Tibial nerve (tissue), 4 donors: Measurements from ENCODE around the gene SEPHS1. TPM values are rescaled to one million over a fixed set of nuclear protein-coding genes. Genes with fewer than 3 reads are reported as not detected.

Source experiments
- DNase-seq, 2 donors: peaks; one replicate each; pipeline ENCODE4 v3.0.0-alpha.2; 2019; ENCODE audit warnings: low spot score in 2 of 2
- H3K27ac ChIP-seq, 4 donors: fragments of 200-600 bp; sonication (generic) in 3 of 4; one replicate each; pipeline ENCODE4 v1.5.1; 2017 to 2019; ENCODE audit warnings: mild to moderate bottlenecking in 1 of 4
- H3K27me3 ChIP-seq, 2 donors: fragments of 200-600 bp; sonication (generic) in 1 of 2; one replicate each; pipeline versions ENCODE4 v1.5.1 to v1.6.0; 2017 to 2019
- H3K36me3 ChIP-seq, 3 donors: fragments of 200-600 bp; sonication (generic); one replicate each; pipeline ENCODE4 v1.5.1; 2018 to 2019
- H3K4me1 ChIP-seq, 4 donors: fragments of 200-600 bp; sonication (generic) in 3 of 4; one replicate each; pipeline ENCODE4 v1.5.1; 2017 to 2019
- H3K4me3 ChIP-seq, 4 donors: fragments of 200-600 bp; sonication (generic) in 3 of 4; one replicate each; pipeline ENCODE4 v1.5.1; 2017 to 2019; ENCODE audit warnings: mild to moderate bottlenecking in 1 of 4, moderate library complexity in 1 of 4
- H3K9me3 ChIP-seq, 4 donors: fragments of 200-600 bp; sonication (generic) in 3 of 4; one replicate each; pipeline ENCODE4 v1.5.1; 2017 to 2019
- EP300 ChIP-seq, 2 donors: sonication (generic); formaldehyde crosslinking; IDR thresholded peaks; one replicate each; pipeline ENCODE4 v1.6.1; 2017; ENCODE audit warnings: antibody characterized with exemption in 2 of 2, mild to moderate bottlenecking in 1 of 2
- POLR2A ChIP-seq, 2 donors: fragments of 450-650 bp; IDR thresholded peaks; one replicate each; pipeline ENCODE4 v1.6.1; 2017; ENCODE audit warnings: antibody characterized with exemption in 2 of 2, mild to moderate bottlenecking in 2 of 2, moderate library complexity in 2 of 2
- WGBS, 2 donors: methylation state at CpG; one replicate each; pipeline ENCODE4 v1.1.5; 2018; 5-methylcytosine and 5-hydroxymethylcytosine counted together
- total RNA-seq, 4 donors: library from RNA; depleted of rRNA; stranded (reverse); fragments of >200 nt; gene quantifications; one replicate each; pipeline ENCODE4 v1.1.0, GENCODE V29; 2016
- TF ChIP-seq, protein P1 (sequence below), 5 experiments: fragments of 200-600 bp in 3 of 5; fragments of 450-650 bp in 2 of 5; sonication (generic) in 3 of 5; IDR thresholded peaks; one replicate each; pipeline ENCODE4 v1.5.1; 2016 to 2019; ENCODE audit warnings: antibody characterized with exemption in 5 of 5, mild to moderate bottlenecking in 3 of 5, moderate library complexity in 2 of 5

SEPHS1 gene
- total RNA-seq, 4 donors from 2014 or later, result 18.0 to 28.4 (median 23.9) TPM

DNA sequence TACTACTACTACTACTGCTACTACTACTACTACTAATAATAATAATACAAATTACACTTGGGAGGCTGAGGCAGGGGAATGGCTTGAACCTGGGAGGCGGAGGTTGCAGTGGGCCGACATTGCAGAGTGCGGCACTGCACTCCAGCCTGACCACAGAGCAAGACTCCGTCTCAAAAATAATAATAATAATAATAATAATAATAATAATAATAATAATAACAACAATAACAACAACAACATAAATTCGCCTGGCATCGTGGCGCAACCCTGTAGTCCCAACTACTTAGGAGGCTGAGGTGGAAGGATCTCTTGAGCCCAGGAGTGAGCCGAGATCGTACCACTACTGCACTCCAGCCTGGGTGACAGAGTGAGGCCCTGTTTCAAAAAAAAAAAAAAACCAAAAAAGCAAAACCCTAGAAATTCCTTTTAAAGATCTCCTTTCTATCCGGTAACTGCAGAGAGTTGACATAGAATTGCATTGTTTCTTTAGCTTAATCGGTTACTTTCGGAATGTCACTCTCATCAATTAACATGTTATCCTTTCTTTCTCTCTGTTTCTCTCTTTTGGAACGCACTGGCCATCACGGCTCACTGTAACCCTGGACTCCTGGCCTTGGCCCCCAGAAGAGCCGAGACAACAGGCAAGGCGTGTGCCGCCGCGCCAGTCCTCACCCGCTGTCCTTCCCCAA is 49.2 kb downstream of the SEPHS1 start:
- peak overlapping the region; percentile 96 to 99 (median 98) for H3K27ac ChIP-seq
- H3K4me3 ChIP-seq, result peak overlapping the region; percentile 52 to 81 (median 74)
- peaks cover 0 to 19% (median 0%) of the 10 kb centered on the region in 3 donors for H3K36me3 ChIP-seq
- DNase-seq, result no peak
- no peaks in the 10 kb centered on the region for H3K27me3 ChIP-seq
- 36 to 41% methylated on average over 20 of the region's 20 CpGs for WGBS, 2 donors
- no peaks in the 10 kb centered on the region for H3K9me3 ChIP-seq
- TF ChIP-seq POLR2A (IDR thresholded peaks at IDR 0.05) (no peak), EP300 (IDR thresholded peaks at IDR 0.05) (no peak)
- TF ChIP-seq, protein P1, sequence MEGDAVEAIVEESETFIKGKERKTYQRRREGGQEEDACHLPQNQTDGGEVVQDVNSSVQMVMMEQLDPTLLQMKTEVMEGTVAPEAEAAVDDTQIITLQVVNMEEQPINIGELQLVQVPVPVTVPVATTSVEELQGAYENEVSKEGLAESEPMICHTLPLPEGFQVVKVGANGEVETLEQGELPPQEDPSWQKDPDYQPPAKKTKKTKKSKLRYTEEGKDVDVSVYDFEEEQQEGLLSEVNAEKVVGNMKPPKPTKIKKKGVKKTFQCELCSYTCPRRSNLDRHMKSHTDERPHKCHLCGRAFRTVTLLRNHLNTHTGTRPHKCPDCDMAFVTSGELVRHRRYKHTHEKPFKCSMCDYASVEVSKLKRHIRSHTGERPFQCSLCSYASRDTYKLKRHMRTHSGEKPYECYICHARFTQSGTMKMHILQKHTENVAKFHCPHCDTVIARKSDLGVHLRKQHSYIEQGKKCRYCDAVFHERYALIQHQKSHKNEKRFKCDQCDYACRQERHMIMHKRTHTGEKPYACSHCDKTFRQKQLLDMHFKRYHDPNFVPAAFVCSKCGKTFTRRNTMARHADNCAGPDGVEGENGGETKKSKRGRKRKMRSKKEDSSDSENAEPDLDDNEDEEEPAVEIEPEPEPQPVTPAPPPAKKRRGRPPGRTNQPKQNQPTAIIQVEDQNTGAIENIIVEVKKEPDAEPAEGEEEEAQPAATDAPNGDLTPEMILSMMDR (IDR thresholded peaks at IDR 0.05), result no peak
- peaks cover 0 to 26% (median 9%) of the 10 kb centered on the region in 4 donors for H3K4me1 ChIP-seq

DNA sequence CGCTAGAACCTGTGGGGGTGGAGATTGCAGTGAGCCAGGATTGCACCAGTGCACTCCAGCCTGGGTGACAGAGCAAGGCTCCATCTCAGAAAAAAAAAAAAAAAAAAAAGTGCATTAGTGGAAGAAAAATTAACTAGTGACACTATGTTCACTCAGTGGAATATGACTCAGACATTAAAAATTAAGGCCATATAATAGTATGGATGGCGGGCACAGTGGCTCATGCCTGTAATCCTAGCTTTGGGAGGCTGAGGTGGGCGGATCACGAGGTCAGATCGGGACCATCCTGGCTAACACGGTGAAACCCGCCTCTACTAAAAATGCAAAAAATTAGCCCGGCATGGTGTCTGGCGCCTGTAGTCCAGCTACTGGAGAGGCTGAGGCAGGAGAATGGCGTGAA is 51.6 kb downstream of the SEPHS1 start:
- no peak for TF ChIP-seq POLR2A (IDR thresholded peaks at IDR 0.05)
- TF ChIP-seq, protein P1 (IDR thresholded peaks at IDR 0.05), result no peak
- Histone ChIP-seq H3K36me3 (peaks cover 0 to 43% (median 5%) of the 10 kb centered on the region in 3 donors), H3K27ac (no peak overlapping the region), H3K27me3 (no peaks in the 10 kb centered on the region), H3K4me3 (no peak overlapping the region), H3K9me3 (no peaks in the 10 kb centered on the region), H3K4me1 (peaks cover 0 to 22% (median 8%) of the 10 kb centered on the region in 4 donors)
- 91% methylated on average over 10 of the region's 10 CpGs for WGBS, 2 donors
- no peak for DNase-seq

DNA sequence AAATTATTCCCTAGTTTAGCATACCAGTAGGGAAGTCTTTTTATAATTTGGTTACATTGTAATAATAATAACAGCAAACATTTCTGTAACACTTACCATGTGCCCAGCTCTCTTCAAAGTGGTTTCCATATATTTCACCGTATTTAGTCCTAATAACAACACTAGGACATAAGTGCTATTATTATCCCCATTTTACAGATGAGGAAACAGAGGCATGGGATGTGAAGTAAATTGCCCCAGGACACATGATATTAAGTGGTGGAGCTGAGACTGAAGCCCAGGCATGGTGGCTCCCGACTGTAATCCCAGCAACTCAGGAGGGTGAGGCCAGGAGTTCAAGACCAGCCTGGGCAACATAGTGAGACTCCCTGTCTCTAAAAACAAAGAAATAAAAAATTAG is 53.3 kb downstream of the SEPHS1 start:
- Histone ChIP-seq H3K4me1 (peaks cover 0 to 12% (median 4%) of the 10 kb centered on the region in 4 donors), H3K9me3 (no peaks in the 10 kb centered on the region), H3K36me3 (peaks cover 0 to 55% (median 5%) of the 10 kb centered on the region in 3 donors), H3K27ac (no peak overlapping the region), H3K27me3 (no peaks in the 10 kb centered on the region), H3K4me3 (no peak overlapping the region)
- DNase-seq, result no peak
- 95% methylated on average over 2 of the region's 2 CpGs for WGBS, 2 donors
- TF ChIP-seq, protein P1 (IDR thresholded peaks at IDR 0.05), result no peak
- TF ChIP-seq POLR2A (IDR thresholded peaks at IDR 0.05) (no peak), EP300 (IDR thresholded peaks at IDR 0.05) (no peak)

- H3K9me3 ChIP-seq, result no peaks in the 10 kb centered on the region
- DNase-seq, result no peak
- no peak for TF ChIP-seq EP300 (IDR thresholded peaks at IDR 0.05)
- TF ChIP-seq, protein P1 (IDR thresholded peaks at IDR 0.05), result no peak
- H3K4me3 ChIP-seq, result no peak overlapping the region
- H3K27ac ChIP-seq, result no peak overlapping the region
- H3K36me3 ChIP-seq, result peaks cover 0 to 71% (median 5%) of the 10 kb centered on the region in 3 donors
- WGBS, 2 donors, result 91 to 94% methylated on average over 19 of the region's 19 CpGs
- no peaks in the 10 kb centered on the region for H3K4me1 ChIP-seq
- no peaks in the 10 kb centered on the region for H3K27me3 ChIP-seq
Measured at GRCh38 chr10:13291821-13292773, 56.0 kb downstream of the SEPHS1 start.

- 91 to 92% methylated on average over 4 of the region's 4 CpGs for WGBS, 2 donors
- Histone ChIP-seq H3K27ac (no peak overlapping the region), H3K4me3 (no peak overlapping the region), H3K36me3 (peaks cover 0 to 80% (median 5%) of the 10 kb centered on the region in 3 donors), H3K9me3 (no peaks in the 10 kb centered on the region), H3K4me1 (no peaks in the 10 kb centered on the region), H3K27me3 (no peaks in the 10 kb centered on the region)
- DNase-seq, result no peak
- TF ChIP-seq POLR2A (IDR thresholded peaks at IDR 0.05) (no peak), EP300 (IDR thresholded peaks at IDR 0.05) (no peak)
- TF ChIP-seq, protein P1 (IDR thresholded peaks at IDR 0.05), result no peak
Measured at GRCh38 chr10:13291061-13291460, 57.0 kb downstream of the SEPHS1 start.
